GM11168 (cell line): ENCODE measurements around the gene TIRAP.

Experiments
- in situ Hi-C: fragments of 300-500 bp; cut with MboI; formaldehyde crosslinking; loops from one replicate; pipeline ENCODE4 v1.12.0; 2022; ENCODE audit warnings: low sequenced_read_pairs; ENCODE audit not compliant: unreplicated experiment

The TIRAP gene

GRCh38 chr11:126318574-126319373, 35.9 kb downstream of the TIRAP start:
- in situ Hi-C loops: no loop called here

DNA sequence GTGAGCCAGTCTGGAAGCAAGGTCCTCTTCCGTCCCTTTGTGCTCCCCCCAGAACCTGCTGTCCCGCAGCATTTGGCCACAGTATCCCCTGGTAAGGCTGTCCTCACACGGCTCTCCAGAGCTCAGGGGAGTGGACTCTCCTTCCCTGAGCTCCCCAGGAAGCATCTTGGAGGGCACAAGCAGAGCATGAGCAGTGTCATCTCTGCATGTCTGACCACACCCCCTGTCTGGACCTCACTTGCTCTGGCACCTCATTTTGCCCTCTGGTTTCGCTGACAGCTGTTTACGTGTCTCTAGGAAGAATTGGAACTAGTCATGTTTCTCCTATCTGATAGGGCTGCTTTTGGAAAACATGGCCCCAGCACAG, 36.5 kb downstream of the TIRAP start:
- in situ Hi-C loops: no loop called here

GRCh38 chr11:126322996-126323395, 40.1 kb downstream of the TIRAP start:
- in situ Hi-C loops: no loop called here

DNA sequence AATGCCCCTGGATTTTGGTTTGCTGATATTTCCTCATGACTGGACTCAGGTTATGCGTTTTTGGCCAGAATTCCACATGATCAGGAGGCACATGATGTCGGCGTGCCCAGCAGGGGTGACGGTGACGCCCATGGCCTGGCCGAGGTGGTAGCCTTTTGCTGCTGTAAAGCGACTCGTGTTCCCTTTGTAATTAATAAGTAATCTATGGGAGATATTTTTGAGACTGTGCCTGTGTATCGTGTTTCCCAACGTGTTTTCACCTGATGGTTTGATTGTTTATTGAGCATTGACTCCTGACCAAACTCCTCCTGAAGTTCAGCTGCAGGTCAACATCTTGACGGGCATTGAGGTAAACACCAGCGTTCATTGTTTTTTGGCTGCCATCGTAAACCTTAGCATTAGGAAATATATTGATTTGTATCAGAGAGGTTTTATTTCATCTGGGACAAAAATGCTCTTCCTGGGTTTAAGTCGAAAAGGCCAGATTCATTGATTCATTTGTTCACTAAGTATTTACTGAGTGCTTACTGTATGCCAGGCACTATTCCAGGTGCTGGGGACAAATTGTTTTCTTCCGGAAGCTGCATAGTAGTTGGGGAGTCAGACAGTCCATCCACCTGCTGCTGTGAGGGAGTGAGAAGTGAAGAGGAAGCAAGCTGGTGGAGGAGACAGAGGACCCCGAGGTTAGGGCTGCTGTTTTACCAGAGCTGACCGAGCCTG, 44.5 kb downstream of the TIRAP start:
- in situ Hi-C loops: no loop called here

- in situ Hi-C loops: no loop called here
Measured at GRCh38 chr11:126328001-126328390, 45.1 kb downstream of the TIRAP start.

GRCh38 chr11:126328444-126328843, 45.6 kb downstream of the TIRAP start:
- in situ Hi-C loops: no loop called here

GRCh38 chr11:126328938-126329643, 46.2 kb downstream of the TIRAP start:
- in situ Hi-C loops: no loop called here

- in situ Hi-C loops: no loop called here
Measured at GRCh38 chr11:126329644-126330211, 46.8 kb downstream of the TIRAP start.

GRCh38 chr11:126331286-126331685, 48.4 kb downstream of the TIRAP start:
- in situ Hi-C loops: no loop called here

GRCh38 chr11:126332221-126332711, 49.4 kb downstream of the TIRAP start:
- in situ Hi-C loops: no loop called here

DNA sequence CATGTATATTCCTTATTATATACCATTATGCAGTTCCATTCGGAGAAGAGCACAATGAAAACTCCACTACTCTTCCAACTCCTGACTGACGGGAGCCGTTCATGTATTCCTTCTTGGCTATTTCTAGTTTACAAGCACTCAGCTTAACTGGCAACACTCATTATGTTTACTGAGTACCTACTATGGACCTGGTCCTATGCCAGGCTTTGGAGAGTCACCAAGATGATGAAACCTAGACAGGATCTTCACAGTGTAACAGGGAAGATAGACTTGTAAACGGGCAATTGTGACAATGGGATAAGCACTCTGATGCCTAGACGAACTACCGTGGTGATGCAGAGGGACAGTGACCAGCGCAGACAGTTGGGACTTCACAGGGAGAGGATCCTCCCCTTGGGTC, 50.2 kb downstream of the TIRAP start:
- in situ Hi-C loops: no loop called here

DNA sequence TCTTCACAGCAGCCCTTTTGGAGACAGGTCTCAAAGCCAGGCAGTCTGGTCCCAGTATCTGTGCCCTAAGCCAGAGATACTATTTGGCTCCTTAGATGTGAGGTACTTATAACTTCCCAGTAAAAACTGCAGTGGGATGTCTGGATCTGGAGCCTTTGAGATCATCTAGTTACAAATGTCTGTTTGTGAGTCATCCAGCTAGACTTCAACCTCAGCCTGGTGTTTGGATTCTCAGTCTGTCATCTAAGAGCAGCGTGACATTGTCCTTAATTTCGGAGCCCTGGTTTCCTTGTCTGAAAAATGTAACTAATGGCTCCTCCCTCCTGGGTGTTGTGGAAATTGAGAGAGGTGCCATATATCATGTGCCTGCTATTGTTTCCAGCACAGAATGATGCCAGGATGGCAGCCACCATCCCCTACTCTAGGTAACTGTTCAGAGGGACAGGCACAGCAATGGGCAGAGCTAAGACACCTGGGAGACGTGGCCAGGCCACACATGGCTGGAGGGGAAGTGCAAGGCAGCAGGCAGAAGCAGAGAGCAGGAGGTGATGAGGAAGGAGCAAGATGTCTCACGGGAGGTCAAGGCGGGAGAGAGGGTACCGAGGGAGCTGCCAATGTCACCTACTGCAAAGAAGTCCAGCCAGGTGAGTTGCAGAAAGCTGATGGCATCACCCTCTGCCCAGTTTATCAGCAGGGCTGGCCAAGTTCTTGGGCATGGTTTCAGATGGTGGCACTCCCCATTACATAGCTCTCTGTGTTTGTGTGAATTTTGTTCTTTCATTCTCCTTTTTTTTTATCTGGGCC, 52.0 kb downstream of the TIRAP start:
- in situ Hi-C loops: no loop called here

DNA sequence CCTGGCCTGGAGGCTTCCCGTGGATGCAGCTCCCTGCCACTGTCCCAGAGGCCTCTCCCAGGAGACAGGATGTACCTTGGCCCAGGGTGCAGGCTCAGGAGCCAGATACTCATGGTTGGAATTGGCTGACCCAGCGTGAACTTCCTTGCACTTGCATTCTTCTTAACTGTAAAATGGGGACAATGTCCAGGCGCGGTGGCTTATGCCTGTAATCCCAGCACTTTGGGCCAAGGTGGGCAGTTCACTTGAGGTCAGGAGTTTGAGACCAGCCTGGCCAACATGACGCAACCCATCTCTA, 52.5 kb downstream of the TIRAP start:
- in situ Hi-C loops: no loop called here

DNA sequence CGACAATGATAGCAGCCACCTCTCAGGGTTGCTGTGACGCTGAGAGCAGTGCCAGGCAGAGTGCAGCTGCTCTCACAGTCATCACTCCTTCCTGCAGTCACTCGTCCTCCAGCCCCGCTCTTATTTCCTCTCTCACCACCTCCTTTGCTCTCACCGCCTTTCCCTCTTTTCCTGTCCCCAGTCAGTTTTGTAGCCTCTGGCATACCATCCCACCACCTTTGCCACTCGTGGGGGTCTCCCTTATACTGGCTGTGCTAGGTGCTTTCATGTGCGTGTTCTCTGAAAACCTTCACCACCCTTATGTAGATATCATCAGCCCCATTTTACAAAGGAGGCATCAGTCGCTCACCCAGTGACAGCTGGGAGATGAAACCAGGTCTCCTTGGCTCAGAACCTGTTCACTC, 53.2 kb downstream of the TIRAP start:
- in situ Hi-C loops: no loop called here

GRCh38 chr11:126336671-126337101, 53.8 kb downstream of the TIRAP start:
- in situ Hi-C loops: no loop called here

DNA sequence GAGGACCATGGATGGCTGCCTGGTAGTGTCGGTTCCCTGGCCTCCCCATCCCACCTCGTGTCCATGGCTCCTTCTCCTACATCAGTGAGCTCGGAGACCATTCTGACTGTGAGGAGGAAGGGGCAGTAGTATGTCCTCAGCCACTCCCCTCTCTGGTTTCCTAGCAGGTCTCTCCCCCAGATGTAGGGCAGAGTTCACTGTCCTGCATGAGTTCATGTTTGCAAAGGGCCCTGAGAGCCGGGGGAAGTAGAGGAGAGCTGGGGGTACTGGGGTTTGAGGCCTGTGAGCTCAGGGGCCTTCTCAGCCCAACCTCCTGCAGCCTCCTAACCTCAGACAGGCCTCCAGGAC, 54.2 kb downstream of the TIRAP start:
- in situ Hi-C loops: no loop called here

GRCh38 chr11:126337474-126338241, 54.8 kb downstream of the TIRAP start:
- in situ Hi-C loops: no loop called here

DNA sequence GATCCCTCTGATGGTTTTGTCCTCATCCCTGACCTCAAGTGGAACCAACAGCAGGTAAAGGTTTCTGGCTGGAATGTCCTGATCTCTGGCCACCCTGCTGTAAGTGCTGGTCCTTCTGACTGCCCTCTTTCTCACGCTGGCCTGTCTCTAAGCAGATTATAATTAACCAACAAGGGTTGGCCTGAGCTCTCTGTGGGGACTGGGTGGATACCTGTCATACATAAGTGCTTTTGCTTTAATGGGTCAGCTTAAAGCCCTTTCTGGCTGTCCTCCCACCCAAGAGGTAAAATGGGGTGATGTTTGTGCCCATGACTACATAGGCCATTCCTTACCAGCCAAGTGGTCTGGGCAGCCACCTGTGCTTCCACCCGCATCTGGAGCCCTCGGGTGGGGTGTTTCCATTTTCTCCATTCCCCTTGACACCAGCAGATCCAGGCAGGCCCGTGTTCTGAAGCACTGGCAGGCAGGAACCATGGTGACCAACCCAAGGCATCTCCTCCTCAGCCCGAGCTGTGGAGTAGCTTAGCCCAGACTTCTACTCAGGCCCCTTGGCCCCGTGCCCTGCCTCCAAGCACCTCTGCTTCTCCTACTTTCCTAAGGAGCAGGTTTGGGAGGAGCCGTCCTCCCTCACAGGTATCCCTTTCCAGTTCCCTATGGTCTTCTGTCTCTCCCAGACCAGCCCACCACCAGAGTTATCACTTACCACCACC, 55.6 kb downstream of the TIRAP start:
- in situ Hi-C loops: no loop called here
